Ishikawa (cell line): ENCODE results near the gene PHYHD1.

Experiments
- CEBPB ChIP-seq: IDR thresholded peaks from 2 replicates; pipeline ENCODE4 v1.6.1; 2012
- YY1 ChIP-seq: IDR thresholded peaks from 2 replicates; pipeline ENCODE4 v1.6.1; 2012; ENCODE audit warnings: low read depth

- TF ChIP-seq CEBPB (no peak), YY1 (no peak)
Measured at GRCh38 chr9:128898382-128898781, 22.4 kb upstream of the PHYHD1 start.
